ENCODE measurements around the gene RBM41.
"Not testable (repeated sequence)": the region's sequence is repeated elsewhere in the genome, so short reads cannot be mapped to it uniquely, and the experiment has no call there.

Gene RBM41

DNA sequence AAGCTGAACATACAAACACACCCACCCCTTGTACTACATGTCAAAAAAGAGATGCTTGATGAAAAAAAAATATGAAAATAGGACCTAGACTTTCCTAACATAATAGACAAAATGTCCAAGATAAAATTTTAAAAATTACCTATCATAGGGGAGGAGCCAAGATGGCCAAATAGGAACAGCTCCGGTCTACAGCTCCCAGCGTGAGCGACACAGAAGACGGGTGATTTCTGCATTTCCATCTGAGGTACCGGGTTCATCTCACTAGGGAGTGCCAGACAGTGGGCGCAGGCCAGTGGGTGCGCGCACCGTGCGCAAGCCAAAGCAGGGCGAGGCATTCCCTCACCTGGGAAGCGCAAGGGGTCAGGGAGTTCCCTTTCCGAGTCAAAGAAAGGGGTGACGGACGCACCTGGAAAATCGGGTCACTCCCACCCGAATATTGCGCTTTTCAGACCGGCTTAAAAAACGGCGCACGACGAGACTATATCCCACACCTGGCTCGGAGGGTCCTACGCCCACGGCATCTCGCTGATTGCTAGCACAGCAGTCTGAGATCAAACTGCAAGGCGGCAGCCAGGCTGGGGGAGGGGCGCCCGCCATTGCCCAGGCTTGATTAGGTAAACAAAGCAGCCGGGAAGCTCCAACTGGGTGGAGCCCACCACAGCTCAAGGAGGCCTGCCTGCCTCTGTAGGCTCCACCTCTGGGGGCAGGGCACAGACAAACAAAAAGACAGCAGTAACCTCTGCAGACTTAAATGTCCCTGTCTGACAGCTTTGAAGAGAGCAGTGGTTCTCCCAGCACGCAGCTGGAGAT lies 37.2 kb upstream of the RBM41 start:
- H3K9ac ChIP-seq (ENCODE audit: low read length); H4K20me1 ChIP-seq (ENCODE audit: insufficient read depth, low read length); H3K4me2 ChIP-seq (ENCODE audit: low read length); H3K9me3 ChIP-seq (ENCODE audit: low read length); H3K79me2 ChIP-seq (ENCODE audit: insufficient read depth, low read length); H3K4me3 ChIP-seq (ENCODE audit: low read depth, low read length, poor library complexity, severe bottlenecking); H3K9me2 ChIP-seq (ENCODE audit: low read depth, low read length); H3F3A ChIP-seq (ENCODE audit: insufficient read depth, low read length); H3K27me3 ChIP-seq (ENCODE audit: insufficient read depth, low read length); H3K4me1 ChIP-seq (ENCODE audit: insufficient read depth, low read length, severe bottlenecking); H3K27ac ChIP-seq (ENCODE audit: low read depth, low read length, poor library complexity, severe bottlenecking); H3K36me3 ChIP-seq (ENCODE audit: insufficient read depth, low read length); H2AFZ ChIP-seq (ENCODE audit: low read length): not testable (repeated sequence)

GRCh38 chrX:107154787-107155620 lies 36.4 kb upstream of the RBM41 start:
- Histone ChIP-seq H3K4me1 (ENCODE audit: insufficient read depth, low read length, severe bottlenecking) (no peaks in the 10 kb centered on the region), H3K27ac (ENCODE audit: low read depth, low read length, poor library complexity, severe bottlenecking) (no peak overlapping the region)

DNA sequence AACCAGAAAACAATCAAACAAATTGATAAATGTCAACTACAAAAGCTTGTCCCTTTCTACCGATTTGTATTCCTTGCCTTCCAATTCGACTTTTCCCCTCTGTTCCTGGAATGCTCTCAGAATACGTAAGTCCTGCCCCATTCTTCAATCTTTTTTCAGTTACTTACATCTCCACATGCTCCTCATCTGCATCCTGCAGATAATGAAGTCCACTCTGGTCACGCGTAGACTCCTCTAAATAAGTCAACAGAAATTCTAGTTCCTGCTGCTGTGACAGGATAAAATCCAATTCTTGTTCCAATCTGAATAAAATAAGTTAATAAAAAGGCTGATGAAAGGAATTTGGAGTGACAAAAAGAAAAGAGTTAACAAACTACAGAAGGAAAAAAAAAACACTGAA lies 34.4 kb upstream of the RBM41 start:
- Histone ChIP-seq H3K79me2 (ENCODE audit: insufficient read depth, low read length) (no peaks in the 10 kb centered on the region), H3F3A (ENCODE audit: insufficient read depth, low read length) (no peaks in the 10 kb centered on the region), H3K27me3 (ENCODE audit: insufficient read depth, low read length) (no peaks in the 10 kb centered on the region)

More at GRCh38 chrX:107154787-107155620, 36.4 kb upstream of the RBM41 start:
- H3K27me3 ChIP-seq (ENCODE audit: insufficient read depth, low read length) = no peaks in the 10 kb centered on the region
- no peaks in the 10 kb centered on the region for H3K9me3 ChIP-seq (ENCODE audit: low read length)
- no peak for TF ChIP-seq EZH2 (IDR thresholded peaks at IDR 0.05; ENCODE audit: borderline replicate concordance, low read length)
- TF ChIP-seq, protein P1, sequence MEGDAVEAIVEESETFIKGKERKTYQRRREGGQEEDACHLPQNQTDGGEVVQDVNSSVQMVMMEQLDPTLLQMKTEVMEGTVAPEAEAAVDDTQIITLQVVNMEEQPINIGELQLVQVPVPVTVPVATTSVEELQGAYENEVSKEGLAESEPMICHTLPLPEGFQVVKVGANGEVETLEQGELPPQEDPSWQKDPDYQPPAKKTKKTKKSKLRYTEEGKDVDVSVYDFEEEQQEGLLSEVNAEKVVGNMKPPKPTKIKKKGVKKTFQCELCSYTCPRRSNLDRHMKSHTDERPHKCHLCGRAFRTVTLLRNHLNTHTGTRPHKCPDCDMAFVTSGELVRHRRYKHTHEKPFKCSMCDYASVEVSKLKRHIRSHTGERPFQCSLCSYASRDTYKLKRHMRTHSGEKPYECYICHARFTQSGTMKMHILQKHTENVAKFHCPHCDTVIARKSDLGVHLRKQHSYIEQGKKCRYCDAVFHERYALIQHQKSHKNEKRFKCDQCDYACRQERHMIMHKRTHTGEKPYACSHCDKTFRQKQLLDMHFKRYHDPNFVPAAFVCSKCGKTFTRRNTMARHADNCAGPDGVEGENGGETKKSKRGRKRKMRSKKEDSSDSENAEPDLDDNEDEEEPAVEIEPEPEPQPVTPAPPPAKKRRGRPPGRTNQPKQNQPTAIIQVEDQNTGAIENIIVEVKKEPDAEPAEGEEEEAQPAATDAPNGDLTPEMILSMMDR (IDR thresholded peaks at IDR 0.05; ENCODE audit: low read length) = no peak
- no peak overlapping the region for H3K4me2 ChIP-seq (ENCODE audit: low read length)
- H3K36me3 ChIP-seq (ENCODE audit: insufficient read depth, low read length) = no peaks in the 10 kb centered on the region
- H2AFZ ChIP-seq (ENCODE audit: low read length) = no peak overlapping the region
- no peaks in the 10 kb centered on the region for H3K9me2 ChIP-seq (ENCODE audit: low read depth, low read length)
- H3K4me3 ChIP-seq (ENCODE audit: low read depth, low read length, poor library complexity, severe bottlenecking) = no peak overlapping the region
- no peak overlapping the region for H3K9ac ChIP-seq (ENCODE audit: low read length)
- no peaks in the 10 kb centered on the region for H3K79me2 ChIP-seq (ENCODE audit: insufficient read depth, low read length)
- H3F3A ChIP-seq (ENCODE audit: insufficient read depth, low read length) = no peaks in the 10 kb centered on the region
- H4K20me1 ChIP-seq (ENCODE audit: insufficient read depth, low read length) = no peaks in the 10 kb centered on the region

More for the DNA sequence above, 34.4 kb upstream of the RBM41 start:
- H3K4me2 ChIP-seq (ENCODE audit: low read length) = no peak overlapping the region
- H3K36me3 ChIP-seq (ENCODE audit: insufficient read depth, low read length) = no peaks in the 10 kb centered on the region
- no peak overlapping the region for H2AFZ ChIP-seq (ENCODE audit: low read length)
- no peak overlapping the region for H3K27ac ChIP-seq (ENCODE audit: low read depth, low read length, poor library complexity, severe bottlenecking)
- no peaks in the 10 kb centered on the region for H3K9me2 ChIP-seq (ENCODE audit: low read depth, low read length)
- no peak overlapping the region for H3K4me3 ChIP-seq (ENCODE audit: low read depth, low read length, poor library complexity, severe bottlenecking)
- no peaks in the 10 kb centered on the region for H3K4me1 ChIP-seq (ENCODE audit: insufficient read depth, low read length, severe bottlenecking)
- no peaks in the 10 kb centered on the region for H3K9me3 ChIP-seq (ENCODE audit: low read length)
- TF ChIP-seq, protein P1 (IDR thresholded peaks at IDR 0.05; ENCODE audit: low read length) = no peak
- no peak for TF ChIP-seq EZH2 (IDR thresholded peaks at IDR 0.05; ENCODE audit: borderline replicate concordance, low read length)
- no peaks in the 10 kb centered on the region for H4K20me1 ChIP-seq (ENCODE audit: insufficient read depth, low read length)
- no peak overlapping the region for H3K9ac ChIP-seq (ENCODE audit: low read length)
